Measurements from ENCODE around the gene NSG1.
"Not testable (repeated sequence)": the region's sequence is repeated elsewhere in the genome, so short reads cannot be mapped to it uniquely, and the experiment has no call there.

The NSG1 gene

GRCh38 chr4:4436244-4436823 lies 49.4 kb downstream of the NSG1 start:
- no peak for DNase-seq (ENCODE audit: low read depth)

GRCh38 chr4:4437798-4438470 lies 51.0 kb downstream of the NSG1 start:
- DNase-seq (ENCODE audit: low read depth) = no peak

DNA sequence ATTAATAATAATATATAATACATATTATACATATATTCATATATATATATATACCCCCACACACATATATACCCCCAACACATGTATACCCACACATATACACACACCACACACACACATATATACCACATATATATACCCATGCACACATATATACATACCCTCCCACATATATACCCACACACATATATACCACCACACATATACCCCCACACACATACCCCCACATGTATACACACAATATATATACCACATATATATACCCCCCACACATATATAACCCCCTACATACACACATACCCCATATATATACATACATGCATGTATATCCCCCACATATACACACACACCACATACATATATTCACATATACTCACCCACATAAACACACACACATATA lies 52.0 kb downstream of the NSG1 start:
- no peak for DNase-seq (ENCODE audit: low read depth)

DNA sequence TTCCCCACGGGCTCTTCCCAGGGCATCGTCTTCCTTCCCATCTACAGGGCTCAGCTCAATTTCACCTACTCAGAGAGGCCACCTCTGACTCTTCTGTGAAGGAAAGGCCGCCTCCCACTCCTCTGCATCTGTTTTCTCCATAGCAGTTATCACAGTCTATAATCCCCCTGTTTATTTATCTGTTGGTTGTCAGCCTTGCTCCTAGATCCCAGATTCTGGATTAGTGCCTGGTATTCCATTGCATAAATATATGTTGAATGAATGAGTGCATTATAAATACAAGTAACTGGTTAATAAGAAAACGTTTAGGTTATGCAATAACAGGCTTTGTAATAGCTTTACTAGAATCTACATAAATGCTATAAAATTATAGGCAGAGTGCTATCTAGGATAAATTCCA lies 52.9 kb downstream of the NSG1 start:
- no peak for DNase-seq (ENCODE audit: low read depth)

- no peak for DNase-seq (ENCODE audit: low read depth)
Observed at GRCh38 chr4:4440333-4441061, 53.6 kb downstream of the NSG1 start.

DNA sequence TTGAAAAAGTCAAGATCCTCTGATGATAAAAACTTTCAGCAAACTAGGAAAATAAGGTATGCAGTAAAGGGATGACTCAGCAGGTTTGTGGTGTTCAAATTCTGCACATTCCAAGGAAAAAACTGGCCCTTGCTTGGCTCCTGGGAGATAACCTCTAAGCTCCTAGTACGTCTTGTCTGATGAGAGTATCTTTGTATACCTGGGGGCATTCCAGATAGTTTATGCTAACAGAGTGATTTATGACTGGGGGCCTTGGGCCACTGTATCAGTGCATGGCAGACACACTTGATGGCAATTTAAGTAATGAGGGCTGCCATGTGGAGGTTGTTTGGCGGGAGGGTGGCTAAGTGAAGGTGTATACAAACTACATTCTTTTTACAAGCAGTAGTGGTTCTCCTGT lies 56.9 kb downstream of the NSG1 start:
- DNase-seq (ENCODE audit: low read depth) = peak; percentile 76

DNA sequence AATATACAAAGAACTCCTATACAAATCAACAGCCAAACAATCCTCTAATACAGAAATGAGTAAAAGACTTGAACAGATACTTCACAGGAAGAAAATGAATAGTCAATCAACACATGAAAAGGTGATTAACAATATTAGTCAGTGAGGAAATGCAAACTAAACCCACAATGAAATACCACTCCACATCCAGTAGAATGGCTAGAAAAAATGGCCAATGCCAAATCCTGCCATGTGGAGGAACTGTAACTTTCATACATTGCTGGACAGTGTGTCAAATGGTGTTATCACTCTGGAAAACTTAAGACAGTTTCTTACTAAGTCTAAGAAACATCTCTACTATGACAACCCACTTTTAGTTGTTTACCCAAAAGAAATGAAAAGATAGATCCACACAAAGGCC lies 59.5 kb downstream of the NSG1 start:
- DNase-seq (ENCODE audit: low read depth) = peak; percentile 56

DNA sequence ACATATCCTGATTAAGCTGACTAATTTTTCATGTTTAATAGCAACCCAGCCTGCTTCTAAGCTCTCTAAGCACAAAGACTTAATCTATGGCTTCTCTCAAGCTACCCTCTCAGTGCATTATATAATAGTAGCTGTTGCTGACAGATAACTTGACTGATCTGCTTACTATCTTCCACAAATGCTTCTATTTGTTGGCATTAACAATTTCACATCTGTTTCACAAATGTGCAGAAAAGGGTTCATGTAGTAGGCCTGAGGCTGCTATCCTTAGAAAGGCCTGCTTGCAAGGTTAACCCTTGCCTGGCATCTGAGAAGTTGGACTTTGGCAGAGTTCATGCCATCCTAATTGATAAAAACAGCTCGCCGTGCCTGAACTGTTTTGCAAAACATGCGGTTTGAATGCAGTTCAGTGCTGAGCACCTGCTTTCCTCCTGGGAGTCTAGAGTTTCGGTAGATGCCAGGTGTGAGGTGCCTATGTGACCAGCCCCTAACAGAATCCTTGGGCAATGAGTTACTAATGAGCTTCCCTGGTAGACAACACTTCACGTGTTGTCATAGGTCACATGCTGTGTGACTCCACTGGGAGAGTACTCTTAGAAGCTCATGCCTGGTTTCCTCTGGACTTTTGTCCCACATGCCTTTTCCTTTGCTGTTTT lies 68.4 kb downstream of the NSG1 start:
- DNase-seq (ENCODE audit: low read depth) = no peak

- peak; percentile 59 for DNase-seq (ENCODE audit: low read depth)
Observed at GRCh38 chr4:4456351-4456750, 69.4 kb downstream of the NSG1 start.

GRCh38 chr4:4456816-4457578 lies 70.1 kb downstream of the NSG1 start:
- DNase-seq (ENCODE audit: low read depth) = peak; percentile 26

GRCh38 chr4:4457803-4458553 lies 71.1 kb downstream of the NSG1 start:
- peak; percentile 82 for DNase-seq (ENCODE audit: low read depth)

GRCh38 chr4:4459181-4459580 lies 72.3 kb downstream of the NSG1 start:
- DNase-seq (ENCODE audit: low read depth) = no peak

- no peak for DNase-seq (ENCODE audit: low read depth)
Observed at GRCh38 chr4:4460759-4461158, 73.9 kb downstream of the NSG1 start.

DNA sequence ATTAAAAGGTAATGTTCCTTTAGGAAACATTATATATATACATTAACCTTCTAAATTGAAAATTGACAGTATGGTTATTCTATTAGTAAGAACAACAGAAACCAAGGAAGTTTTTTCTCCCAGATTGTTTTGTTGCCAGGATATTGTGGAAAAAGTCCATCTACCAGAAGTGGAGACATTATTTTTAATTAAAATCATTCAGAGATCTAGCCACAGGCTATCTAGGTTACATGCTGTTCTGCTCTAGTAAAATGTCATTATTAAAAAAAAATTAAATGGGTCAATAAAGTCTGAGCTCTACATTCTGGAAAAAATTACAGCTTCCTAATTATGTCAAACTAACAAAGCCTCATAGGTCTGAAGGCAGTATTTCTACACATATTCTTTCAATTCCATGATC lies 74.3 kb downstream of the NSG1 start:
- DNase-seq (ENCODE audit: low read depth) = no peak

DNA sequence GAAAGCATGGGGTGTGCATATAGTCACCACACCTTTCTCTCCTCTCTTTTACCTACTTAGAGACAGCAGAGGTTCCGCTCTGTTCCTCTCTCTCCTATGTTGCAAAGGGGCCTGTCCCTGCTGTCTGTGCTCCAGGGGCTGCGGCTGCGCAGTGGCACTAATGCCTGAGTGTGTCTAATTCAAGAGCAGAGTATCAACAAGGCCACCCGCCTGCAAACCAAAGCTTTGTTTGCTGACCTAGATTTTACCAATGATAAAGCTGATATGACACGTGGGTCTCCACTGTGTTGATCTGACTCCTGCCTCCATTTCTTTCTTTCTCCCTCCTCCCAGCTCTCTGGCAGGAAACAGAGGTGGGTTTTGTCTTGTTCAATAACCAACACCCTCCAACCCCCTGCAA lies 74.9 kb downstream of the NSG1 start:
- no peak for DNase-seq (ENCODE audit: low read depth)

GRCh38 chr4:4462970-4463369 lies 76.1 kb downstream of the NSG1 start:
- DNase-seq (ENCODE audit: low read depth) = no peak

DNA sequence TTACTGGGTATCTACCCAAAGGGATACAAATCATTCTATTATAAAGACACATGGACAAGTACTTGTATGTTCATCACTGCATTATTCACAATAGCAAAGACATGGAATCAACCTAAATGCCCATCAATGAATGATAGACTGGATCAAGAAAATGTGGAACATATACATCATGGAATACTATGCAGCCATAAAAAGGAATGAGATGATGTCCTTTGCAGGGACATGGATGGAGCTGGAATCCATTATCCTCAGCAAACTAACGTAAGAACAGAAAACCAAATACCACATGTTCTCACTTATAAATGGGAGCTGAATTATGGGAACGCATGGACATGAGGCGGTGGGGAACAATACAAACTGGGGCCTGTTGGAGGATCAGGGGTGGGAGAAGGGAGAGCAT lies 78.3 kb downstream of the NSG1 start:
- DNase-seq (ENCODE audit: low read depth) = not testable (repeated sequence)

Data from EH (cell line).